HFFc6 (cell line): ENCODE data around the gene CHST4. TPM values are rescaled to one million over a fixed set of nuclear protein-coding genes. Genes with fewer than 3 reads are reported as not detected.

Source experiments
- DNase-seq: peaks from one replicate; pipeline ENCODE4 v3.0.0-alpha.2; 2018
- H3K27ac Mint-ChIP-seq: 2 replicates; pipeline ENCODE4 v1.8.0; 2020; ENCODE audit warnings: mild to moderate bottlenecking, mixed read lengths
- H3K27me3 Mint-ChIP-seq: 2 replicates; pipeline ENCODE4 v1.8.0; 2021; ENCODE audit warnings: mild to moderate bottlenecking, moderate library complexity, mixed read lengths; ENCODE audit not compliant: insufficient read depth
- H3K36me3 Mint-ChIP-seq: 2 replicates; pipeline ENCODE4 v1.8.0; 2021; ENCODE audit warnings: low read depth, mixed read lengths
- H3K4me1 Mint-ChIP-seq: 2 replicates; pipeline ENCODE4 v1.8.0; 2020; ENCODE audit warnings: low read depth, mixed read lengths
- H3K4me3 Mint-ChIP-seq: 2 replicates; pipeline ENCODE4 v1.8.0; 2020; ENCODE audit warnings: mild to moderate bottlenecking, moderate library complexity, mixed read lengths
- H3K9me3 Mint-ChIP-seq: 2 replicates; pipeline ENCODE4 v1.8.0; 2020; ENCODE audit warnings: mild to moderate bottlenecking, mixed read lengths
- total RNA-seq, 6 experiments: library from RNA; stranded (reverse); fragmentation: NEBNext Ultra II Directional; extraction: Animal tissue kit (Norgen Biotek cat#: 25700); gene quantifications; 2 replicates in 1 of 6; 3 replicates in 5 of 6; pipeline ENCODE4 v1.2.3, GENCODE V29; 2021
- TF ChIP-seq, protein P1 (sequence below): fragments of 200-600 bp; sonication (generic); IDR thresholded peaks from 2 replicates; pipeline ENCODE4 v1.5.0; 2021; ENCODE audit warnings: antibody characterized with exemption, mild to moderate bottlenecking

The CHST4 gene
- total RNA-seq, 6 experiments from 2014 or later: not detected

GRCh38 chr16:71537643-71538042, 11.4 kb downstream of the CHST4 start:
- TF ChIP-seq, protein P1, sequence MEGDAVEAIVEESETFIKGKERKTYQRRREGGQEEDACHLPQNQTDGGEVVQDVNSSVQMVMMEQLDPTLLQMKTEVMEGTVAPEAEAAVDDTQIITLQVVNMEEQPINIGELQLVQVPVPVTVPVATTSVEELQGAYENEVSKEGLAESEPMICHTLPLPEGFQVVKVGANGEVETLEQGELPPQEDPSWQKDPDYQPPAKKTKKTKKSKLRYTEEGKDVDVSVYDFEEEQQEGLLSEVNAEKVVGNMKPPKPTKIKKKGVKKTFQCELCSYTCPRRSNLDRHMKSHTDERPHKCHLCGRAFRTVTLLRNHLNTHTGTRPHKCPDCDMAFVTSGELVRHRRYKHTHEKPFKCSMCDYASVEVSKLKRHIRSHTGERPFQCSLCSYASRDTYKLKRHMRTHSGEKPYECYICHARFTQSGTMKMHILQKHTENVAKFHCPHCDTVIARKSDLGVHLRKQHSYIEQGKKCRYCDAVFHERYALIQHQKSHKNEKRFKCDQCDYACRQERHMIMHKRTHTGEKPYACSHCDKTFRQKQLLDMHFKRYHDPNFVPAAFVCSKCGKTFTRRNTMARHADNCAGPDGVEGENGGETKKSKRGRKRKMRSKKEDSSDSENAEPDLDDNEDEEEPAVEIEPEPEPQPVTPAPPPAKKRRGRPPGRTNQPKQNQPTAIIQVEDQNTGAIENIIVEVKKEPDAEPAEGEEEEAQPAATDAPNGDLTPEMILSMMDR: peak; percentile 80
- Mint-ChIP-seq H3K27me3 (peaks cover 16% of the 10 kb centered on the region), H3K36me3 (no peaks in the 10 kb centered on the region), H3K27ac (no peak overlapping the region), H3K9me3 (no peaks in the 10 kb centered on the region), H3K4me1 (no peaks in the 10 kb centered on the region), H3K4me3 (no peak overlapping the region)
- peak; percentile 32 for DNase-seq

- H3K4me1 Mint-ChIP-seq: no peaks in the 10 kb centered on the region
- H3K9me3 Mint-ChIP-seq: no peaks in the 10 kb centered on the region
Observed at GRCh38 chr16:71542377-71542776, 16.2 kb downstream of the CHST4 start.

GRCh38 chr16:71547168-71547567, 20.9 kb downstream of the CHST4 start:
- TF ChIP-seq, protein P1: no peak
- Mint-ChIP-seq H3K4me1 (no peaks in the 10 kb centered on the region), H3K4me3 (no peak overlapping the region), H3K36me3 (no peaks in the 10 kb centered on the region), H3K27ac (no peak overlapping the region), H3K9me3 (no peaks in the 10 kb centered on the region), H3K27me3 (peaks cover 24% of the 10 kb centered on the region)
- no peak for DNase-seq

More at GRCh38 chr16:71542377-71542776, 16.2 kb downstream of the CHST4 start:
- TF ChIP-seq, protein P1: peak; percentile 78
- DNase-seq: no peak
- no peak overlapping the region for H3K27ac Mint-ChIP-seq
- no peak overlapping the region for H3K4me3 Mint-ChIP-seq
- H3K36me3 Mint-ChIP-seq: no peaks in the 10 kb centered on the region
- peaks cover 16% of the 10 kb centered on the region for H3K27me3 Mint-ChIP-seq

- Mint-ChIP-seq H3K27me3 (peaks cover 36% of the 10 kb centered on the region), H3K27ac (no peak overlapping the region), H3K4me1 (no peaks in the 10 kb centered on the region), H3K9me3 (no peaks in the 10 kb centered on the region), H3K36me3 (no peaks in the 10 kb centered on the region), H3K4me3 (no peak overlapping the region)
- DNase-seq: no peak
- TF ChIP-seq, protein P1: no peak
Observed at GRCh38 chr16:71552698-71553503, 26.7 kb downstream of the CHST4 start.

DNA sequence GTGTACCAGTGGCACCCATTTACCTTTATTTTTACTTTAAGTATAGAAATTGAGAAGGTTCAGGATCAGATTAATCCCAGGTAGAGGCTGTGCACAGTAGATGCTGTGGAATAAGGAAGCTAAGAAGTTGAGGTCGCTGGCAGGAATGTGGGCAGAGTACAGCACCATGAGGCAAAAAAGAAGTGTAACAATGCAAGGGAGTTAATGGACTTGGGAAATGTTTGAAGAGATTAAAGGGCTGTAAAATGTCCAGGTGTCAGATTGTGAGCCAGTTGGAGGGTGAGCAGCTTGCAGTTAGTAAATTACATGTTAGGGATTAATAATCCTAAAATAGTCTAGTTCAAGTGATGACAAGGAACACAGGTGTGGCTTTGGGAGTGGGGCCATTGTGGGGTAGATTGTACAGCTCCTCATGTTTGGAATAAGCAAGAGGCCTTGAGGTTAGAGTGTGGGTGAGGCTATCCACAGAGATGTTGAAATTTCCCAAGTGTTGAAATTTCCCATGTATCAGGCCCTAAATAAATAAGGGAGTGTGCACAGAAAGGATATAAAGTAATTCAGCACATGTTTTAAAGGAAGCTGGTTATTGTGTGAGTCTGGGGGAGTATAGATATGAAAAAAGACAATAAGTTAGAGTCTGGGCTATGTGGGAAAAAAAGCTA, 29.1 kb downstream of the CHST4 start:
- TF ChIP-seq, protein P1: no peak
- Mint-ChIP-seq H3K36me3 (no peaks in the 10 kb centered on the region), H3K9me3 (no peaks in the 10 kb centered on the region), H3K27ac (no peak overlapping the region), H3K27me3 (peaks cover 31% of the 10 kb centered on the region), H3K4me3 (no peak overlapping the region), H3K4me1 (no peaks in the 10 kb centered on the region)
- no peak for DNase-seq
